Frontal cortex (tissue), 4 donors: ENCODE results near the gene HLA-DRA. TPM values are rescaled to one million over a fixed set of nuclear protein-coding genes. Genes with fewer than 3 reads are reported as not detected.

Experiments
- DNase-seq, 2 donors: peaks; one replicate each; pipeline ENCODE4 v3.0.0; 2012; ENCODE audit warnings: low spot score in 2 of 2
- FAIRE-seq: peaks from 2 replicates; lab custom pipeline; 2012; peaks lifted over from hg19 to GRCh38; lab: Jason Lieb, UNC
- total RNA-seq: library from RNA; depleted of rRNA; stranded (reverse); fragments of >200 nt; gene quantifications from one replicate; pipeline ENCODE4 v1.2.3, GENCODE V29; 2014
- donor health status: control.
- donor health status: control.
- donor health status: control.

The HLA-DRA gene
- 2.0 TPM for total RNA-seq

DNA sequence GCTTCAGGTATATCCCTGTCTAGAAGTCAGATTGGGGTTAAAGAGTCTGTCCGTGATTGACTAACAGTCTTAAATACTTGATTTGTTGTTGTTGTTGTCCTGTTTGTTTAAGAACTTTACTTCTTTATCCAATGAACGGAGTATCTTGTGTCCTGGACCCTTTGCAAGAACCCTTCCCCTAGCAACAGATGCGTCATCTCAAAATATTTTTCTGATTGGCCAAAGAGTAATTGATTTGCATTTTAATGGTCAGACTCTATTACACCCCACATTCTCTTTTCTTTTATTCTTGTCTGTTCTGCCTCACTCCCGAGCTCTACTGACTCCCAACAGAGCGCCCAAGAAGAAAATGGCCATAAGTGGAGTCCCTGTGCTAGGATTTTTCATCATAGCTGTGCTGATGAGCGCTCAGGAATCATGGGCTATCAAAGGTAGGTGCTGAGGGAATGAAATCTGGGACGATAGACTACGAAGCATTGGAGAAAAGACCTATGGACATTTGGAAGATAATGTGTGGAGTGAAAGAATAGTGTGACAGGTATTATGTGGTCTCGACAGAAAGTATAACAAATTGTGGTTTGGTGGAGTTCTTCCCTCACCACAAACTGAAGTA lies at the start of gene HLA-DRA:
TSS of gene HLA-DRA (plus strand) at position 286 of the 613 bp plus-strand sequence. CDS start at position 350, 64 bp downstream.
- DNase-seq = peak; percentile 23 to 65
- peak; percentile 26 for FAIRE-seq

DNA sequence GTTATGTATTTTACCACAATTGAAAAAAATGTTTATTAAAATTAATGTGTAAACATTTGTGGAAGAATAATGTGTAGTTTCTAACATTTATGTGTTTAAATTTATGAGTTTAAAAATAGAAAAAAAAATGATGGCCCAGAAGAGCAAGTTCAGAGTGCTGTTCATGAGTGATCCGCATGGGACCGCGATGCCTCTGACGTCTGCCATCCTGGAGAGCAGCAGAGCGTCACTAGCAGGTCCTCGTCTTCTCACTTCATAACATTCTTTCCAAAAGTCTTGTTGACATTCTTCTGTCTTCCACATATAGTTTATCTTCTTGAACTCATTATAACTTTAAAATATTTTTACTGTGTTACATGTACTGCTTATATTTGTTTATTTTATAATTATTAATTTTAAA lies 48.2 kb upstream of the HLA-DRA start:
- DNase-seq (no peak), FAIRE-seq (no peak)

DNA sequence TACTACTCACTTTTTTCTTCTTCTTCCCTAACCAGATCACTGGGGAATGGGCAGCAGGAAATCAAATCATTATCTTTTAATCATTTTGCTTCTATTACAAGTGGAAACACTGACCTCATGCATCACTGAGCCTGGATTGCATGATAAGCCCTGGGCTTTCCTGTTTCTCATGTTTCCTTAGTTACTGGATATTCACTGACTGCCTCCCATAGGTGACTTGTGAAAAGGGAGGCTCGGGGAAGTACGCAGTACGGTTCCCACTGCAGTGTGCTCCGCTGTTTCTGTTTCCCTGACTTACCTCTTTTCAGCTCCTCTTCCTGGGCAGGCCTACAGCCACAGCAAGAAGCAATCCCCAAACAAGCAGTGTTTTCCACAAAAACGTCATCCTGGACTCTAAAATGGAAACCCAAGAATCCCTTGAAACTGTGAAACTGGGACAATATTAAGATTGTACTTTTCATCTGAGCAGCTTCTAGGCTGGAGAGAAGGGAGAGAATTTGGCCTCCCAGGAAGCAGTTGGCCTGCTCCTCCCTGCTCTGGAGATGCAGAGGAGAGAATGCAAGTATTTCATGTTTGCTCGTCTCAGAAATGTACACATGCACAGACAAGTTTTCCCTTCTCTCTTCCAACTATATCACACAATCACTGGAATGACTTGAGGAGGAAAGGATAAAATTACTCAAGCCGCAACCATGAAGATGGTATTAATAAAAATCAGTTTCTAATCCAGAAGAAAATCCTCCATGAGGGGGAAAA lies 45.8 kb upstream of the HLA-DRA start:
- DNase-seq = no peak
- no peak for FAIRE-seq

DNA sequence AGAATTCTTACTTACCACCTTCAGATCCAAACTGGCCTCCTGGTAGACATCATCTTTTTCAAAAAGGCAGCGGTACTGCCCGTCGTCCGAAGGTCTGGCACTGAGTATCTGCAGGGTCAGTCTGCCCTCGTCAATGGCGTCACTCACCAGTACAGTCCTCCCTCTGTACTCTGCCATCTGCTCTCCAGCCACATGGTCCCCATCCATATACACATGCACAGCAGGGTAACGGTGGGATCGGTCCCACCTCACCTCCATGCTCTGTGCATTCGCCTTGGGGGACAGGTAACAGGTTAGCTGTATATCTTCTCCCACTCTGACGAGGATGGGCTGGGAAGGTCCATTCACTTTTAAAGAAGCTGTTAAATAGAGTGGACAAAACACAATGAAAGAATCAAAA lies 43.7 kb upstream of the HLA-DRA start:
- FAIRE-seq (no peak), DNase-seq (no peak)

DNA sequence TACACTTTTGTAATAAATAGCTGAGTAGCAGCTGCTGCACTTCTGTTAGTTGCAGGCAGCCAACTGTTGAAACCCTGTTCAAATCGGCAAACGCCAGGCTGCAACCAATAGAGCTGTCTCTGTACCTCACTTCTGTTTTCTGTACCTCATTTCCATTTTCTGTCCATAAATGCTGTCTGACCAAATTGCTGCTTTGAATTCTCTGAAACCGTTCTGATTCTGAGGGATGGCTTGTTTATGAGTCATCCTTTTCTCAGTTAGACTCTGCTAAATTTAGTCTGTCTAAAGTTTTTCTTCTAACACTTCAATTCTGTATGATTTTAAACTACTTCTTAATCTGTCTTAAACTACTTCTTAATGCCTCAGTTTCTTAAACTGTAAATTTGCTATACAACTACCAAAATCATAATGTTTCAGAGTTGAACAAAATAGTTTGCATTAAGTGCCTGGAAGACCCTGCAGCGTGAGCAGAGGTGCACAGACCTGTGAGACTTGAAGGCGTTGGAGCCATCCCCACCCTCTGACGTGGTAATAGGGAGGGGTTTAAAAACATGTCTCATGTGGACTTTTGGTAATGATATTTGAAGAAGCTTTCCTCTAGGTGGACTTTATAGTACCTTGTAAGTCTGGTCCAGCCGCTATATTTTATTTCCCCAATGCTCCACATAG lies 42.3 kb upstream of the HLA-DRA start:
- DNase-seq (no peak), FAIRE-seq (no peak)

DNA sequence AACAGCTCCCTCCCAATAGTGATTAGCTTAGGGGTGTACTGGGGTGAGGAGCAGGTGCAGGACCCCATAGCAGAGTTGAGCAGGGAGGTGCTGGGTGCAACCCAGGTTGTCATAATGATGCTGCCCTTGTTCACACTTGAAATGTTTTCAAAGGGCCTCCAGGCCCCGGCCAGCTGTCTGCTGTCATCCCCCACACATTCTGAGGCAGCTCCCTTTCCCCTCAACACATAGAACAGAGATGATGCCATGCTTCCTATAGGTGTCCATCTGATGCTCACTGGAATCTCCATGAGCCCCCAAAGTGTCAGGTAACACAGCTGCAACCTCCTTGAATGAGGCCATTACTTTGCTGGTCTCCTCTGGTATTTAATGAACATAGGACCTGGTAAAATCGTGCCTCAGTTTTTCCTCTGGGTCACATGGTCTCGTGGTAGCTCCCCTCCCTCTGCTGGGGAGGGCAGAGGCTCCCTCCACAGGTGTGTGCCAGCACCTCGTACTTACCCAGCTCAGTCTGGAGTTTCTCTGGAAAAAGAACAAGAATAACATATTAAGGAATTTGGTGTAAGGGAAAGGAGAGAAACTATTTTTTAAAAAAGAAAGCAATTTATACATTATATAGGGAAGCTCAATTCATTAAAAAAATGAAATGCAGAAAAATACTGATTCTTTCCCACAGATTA lies 38.3 kb upstream of the HLA-DRA start:
- FAIRE-seq (no peak), DNase-seq (no peak)

DNA sequence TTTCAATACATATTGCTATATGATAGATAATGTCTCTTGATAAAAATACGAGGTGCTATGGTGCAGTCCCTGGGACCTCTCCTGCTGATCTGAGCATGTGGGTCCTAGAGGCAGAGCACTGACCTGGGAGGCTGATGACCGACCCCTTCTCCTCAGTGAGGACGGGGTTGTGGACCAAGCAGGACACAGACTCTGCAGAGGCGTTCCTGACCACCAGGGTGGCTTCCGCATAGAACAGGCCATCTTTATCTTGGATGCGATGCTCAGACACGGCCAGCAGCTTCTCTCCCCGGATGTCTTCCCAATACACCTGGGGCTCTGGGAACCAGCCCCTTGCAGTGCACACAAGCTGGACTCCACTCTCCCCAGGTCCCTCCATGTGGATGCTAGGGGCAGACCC lies 36.9 kb upstream of the HLA-DRA start:
- FAIRE-seq (no peak), DNase-seq (no peak)

DNA sequence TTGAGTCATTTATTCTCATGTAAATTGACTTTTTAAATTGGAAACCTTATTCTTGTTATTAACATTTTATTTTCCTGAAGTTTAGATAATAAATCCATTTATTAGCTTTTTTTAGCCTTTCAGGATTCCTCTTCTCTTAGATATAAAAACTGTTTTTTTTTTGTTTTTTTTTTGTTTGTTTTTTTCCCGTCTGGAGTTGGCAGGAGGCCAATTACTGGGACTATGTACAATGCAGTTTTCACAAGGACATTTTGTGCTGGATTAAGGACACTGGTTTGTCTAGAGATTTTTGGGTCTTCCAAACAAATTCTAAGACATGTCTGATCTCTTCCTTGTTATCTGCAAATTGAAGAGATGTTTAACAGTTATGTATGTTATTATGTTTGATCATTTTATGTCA lies 34.0 kb upstream of the HLA-DRA start:
- DNase-seq (no peak), FAIRE-seq (no peak)

DNA sequence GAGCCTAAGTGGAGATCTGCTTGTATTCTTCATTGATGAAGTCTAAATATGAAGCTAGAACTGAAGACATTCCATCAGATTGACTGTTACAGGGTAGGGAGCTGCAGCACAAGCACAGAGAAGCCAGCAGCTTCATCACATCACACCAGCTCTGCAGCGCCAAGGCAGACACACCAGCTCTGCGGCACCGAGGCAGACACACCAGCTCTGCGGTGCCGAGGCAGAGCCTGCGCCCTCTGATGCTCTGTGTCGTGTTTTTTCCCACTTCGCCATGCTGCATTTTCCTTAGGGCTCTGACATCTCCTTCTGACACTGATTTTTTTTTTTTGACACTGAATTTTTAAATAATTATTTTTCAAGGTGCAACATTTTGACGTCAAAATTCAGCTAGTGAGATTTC lies 33.5 kb upstream of the HLA-DRA start:
- DNase-seq (no peak), FAIRE-seq (no peak)

DNA sequence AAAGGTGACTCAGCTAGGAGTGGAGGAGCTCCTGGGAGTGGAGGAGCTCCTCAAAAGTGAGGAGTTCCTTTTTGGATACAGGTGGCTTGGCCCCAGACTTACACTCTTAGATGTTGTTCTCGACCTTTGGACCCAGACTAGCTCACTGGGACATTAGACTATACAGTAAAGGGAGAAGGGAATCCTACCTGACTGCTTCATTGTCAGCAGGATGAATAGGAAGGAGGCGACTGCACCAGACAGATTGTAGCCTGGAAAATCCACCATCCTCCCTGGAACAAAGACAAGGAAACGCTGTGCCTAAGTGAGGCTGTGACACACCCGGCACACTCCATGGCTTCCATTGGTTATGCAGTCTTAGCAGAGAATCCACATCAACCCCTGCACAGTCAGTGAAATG lies 32.8 kb upstream of the HLA-DRA start, which contains the start of gene BTNL2:
TSS of gene BTNL2 (minus strand) at position 325 of the 400 bp plus-strand sequence. CDS start at position 267, 58 bp downstream.
- no peak for DNase-seq
- no peak for FAIRE-seq

DNA sequence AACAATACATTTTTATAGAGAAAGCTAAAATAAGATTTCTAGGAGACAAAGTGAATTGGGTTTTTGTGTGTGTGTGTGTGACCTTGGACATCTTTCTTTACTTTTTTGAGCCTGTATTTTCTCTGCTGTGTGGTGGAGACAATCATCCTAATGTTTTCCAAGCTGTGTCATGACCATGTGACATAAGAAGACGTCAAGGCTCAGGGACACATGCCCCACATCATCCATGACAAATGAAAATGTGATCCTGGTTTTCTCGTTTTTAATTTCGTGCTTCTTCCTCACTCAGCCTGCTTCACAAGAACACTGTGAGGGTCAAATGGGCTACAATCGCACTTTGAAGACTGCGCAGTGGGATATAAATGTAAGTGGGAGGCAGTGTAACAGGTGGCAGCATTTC lies 28.8 kb upstream of the HLA-DRA start:
- no peak for DNase-seq
- FAIRE-seq = no peak

DNA sequence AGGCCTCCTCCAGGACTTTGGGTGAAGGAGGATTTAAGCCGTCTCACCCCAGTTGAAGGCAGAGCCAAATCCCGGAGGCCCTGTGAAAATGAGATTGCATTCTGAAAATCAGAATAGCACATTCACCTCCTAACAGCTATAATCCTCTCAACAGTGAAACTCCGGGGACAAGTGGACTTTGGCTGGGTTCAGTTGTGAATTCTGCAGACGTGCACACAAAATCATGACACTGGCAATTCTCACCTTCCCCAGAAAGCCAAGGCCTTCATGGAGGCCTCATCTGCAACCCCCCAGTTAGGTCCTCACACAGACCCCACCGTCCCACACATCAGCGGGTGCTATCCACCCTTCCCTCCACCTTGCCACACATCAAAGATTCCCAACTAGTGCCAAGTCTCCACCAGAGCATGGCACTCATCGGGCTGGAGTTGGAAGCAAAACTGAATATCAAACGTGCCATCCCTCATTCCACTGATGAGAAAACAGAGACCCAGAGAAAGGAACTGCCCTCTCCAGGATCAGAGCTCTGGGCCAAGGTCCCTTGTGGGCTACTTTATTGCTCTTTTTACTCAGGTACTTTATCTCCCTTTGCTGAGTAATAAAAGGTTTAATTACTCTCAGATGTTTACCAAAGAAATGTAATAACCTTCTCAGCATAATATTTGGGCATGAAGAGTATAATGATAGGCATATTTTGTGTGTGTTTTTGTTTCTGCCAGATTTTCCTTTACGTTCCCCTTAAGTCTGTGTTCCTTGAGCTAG lies 27.9 kb upstream of the HLA-DRA start:
- FAIRE-seq (no peak), DNase-seq (no peak)

DNA sequence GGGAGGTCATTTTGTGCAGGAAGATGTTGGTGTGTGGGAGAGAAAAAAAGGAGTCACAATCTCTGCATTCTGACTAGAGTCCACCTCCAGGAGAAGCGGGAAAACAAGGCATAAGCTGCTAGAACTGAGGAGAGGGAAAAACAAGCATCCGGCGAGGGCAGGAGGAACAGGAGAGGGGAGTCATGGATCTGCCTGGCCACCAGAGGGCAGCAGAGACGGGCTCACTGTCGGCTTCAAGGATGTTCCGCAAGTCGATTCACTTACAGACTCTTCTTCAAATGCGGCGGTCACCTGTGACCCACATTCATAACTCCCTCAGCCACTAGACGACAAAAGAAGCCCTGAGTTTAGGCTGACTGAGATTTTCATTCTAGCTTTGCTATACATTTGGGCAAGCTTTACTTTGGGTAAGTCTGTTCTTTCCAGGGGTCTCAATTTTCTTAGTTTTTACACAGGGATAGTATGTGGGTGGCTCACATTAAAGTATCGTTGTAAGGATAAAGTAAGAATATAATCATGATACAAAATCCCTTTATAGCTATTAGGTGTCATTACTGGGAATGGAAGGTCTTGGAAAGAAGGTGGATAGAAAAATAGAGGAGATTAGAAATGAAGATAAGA lies 26.1 kb upstream of the HLA-DRA start:
- no peak for FAIRE-seq
- DNase-seq = peak; percentile 22 to 60

DNA sequence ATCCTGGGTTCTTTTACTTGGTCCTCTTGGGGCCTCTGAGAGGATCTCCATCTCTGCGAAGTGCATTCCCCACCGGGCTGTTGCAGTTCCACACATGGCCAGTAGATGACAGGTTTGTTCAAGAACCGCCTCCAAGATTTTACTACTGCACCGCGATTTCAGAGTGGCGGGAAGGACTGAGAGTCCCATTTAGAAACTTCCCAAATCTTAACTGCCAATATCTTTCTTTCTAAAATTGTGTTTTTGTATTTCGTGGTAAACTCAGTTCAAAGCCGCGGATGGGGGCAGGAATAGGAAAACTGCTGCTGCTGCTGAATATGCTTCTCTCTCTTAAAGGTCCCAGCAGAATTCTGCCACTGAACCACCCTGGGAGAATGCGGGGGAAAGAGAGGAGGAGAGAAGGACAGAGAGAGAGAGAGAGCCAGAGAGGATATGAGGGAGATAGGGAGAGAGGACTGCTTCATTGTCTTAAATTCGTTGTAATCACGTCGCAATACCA lies 24.1 kb upstream of the HLA-DRA start:
- peak; percentile 11 to 43 for DNase-seq
- no peak for FAIRE-seq

DNA sequence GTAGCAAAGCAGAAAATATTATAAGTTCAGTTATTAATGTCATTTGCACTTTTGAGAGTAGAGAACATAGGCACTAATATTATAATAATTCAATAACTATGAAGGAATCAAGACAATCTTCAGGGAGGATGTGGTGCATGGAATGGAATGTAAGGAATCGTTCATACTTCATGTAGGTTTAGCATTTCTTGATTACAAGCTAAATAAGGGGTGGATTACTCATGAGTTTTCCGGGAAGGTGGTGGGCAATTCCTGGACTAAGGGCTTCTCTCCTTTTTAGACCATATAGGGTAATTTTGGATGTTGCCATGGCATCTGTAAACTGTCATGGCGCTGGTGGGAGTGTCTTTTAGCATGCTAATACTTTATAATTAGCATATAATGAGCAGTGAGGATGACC lies 23.7 kb upstream of the HLA-DRA start:
- DNase-seq = no peak
- no peak for FAIRE-seq

DNA sequence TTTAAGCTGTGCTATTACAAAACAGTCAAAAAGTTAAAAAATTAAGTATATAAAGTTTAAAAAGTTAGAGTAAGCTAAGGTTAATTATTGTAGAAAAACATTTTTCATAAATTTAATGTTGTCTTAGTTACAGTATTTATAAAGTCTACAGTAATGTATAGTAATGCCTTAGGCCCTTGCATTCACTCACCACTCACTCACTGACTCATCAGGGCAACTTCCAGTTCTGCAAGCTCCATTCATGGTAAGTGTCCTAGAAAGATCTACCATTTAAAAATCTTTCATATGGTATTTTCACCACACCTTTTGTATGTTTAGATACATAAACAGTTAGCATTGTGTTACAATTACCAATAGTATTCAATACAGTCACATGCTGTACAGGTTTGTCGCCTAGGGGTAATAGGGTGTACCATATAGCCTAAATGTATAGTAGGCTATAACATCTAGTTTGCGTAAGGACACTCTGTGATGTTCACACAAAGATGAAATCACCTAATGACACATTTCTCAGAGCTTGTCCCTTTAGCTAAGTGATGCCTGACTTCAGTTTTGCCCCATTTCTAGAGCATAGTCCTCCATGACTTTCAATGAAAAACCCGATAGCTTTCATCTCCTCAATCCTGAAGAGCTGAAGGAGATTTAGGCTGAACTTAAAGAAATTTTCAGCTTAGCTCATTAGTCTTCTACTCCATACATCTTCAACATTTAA lies 14.9 kb upstream of the HLA-DRA start:
- DNase-seq (no peak), FAIRE-seq (peak; percentile 49)

DNA sequence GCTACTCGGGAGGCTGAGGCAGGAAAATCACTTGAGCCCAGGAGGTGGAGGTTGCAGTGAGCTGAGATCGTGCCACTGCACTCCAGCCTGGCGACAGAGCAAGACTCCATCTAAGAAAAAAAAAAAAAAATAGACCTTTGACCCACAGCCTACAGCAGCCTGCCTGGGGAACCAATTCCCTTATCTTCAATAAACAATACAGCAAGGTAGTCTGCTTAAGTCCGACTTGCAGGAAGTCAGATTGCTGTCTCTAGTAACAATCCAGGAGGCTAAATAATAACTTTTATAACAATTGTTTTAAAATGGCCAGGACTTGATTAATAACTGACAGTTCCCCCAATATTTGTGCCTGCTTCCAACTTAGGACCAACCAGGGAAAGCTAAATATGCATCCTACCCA lies 13.3 kb upstream of the HLA-DRA start:
- no peak for DNase-seq
- FAIRE-seq = no peak

DNA sequence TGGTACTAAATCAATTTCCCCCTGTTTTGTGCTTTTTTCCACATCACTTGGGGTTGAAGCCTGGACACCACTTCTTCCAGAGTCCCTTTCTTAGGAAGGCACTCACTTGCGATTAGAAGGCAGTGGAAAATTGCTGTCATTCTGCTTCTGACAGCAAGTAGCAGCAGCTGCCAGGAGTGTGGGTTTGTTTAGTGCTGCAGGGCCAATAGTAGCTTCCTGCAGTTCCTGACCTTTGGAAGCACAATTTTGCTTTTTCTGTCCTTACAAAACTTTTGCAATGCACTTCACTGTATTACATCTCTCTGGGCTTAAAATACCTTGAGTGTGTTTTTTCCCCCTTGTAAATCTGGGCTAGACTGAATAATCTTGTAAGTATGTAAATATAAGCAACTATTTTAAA lies 12.5 kb upstream of the HLA-DRA start:
- FAIRE-seq = no peak
- no peak for DNase-seq
